Immature natural killer cell (primary cell): ENCODE data around the gene OLA1. TPM values are rescaled to one million over a fixed set of nuclear protein-coding genes. Genes with fewer than 3 reads are reported as not detected.

Experiments used
- DNase-seq, 3 donors: peaks; one replicate each; pipeline ENCODE4 v3.0.0; 2022; ENCODE audit warnings: mixed read lengths in 1 of 3
- H3K27ac Mint-ChIP-seq, 6 donors: one replicate each; pipeline ENCODE4 v1.8.0; 2020; ENCODE audit warnings: mixed read lengths in 6 of 6, mild to moderate bottlenecking in 5 of 6, inconsistent platforms in 4 of 6, moderate library complexity in 3 of 6
- H3K27me3 Mint-ChIP-seq, 3 donors: one replicate each; pipeline ENCODE4 v1.8.0; 2020 to 2021; ENCODE audit warnings: low read depth in 3 of 3, mild to moderate bottlenecking in 3 of 3, mixed read lengths in 3 of 3, moderate library complexity in 3 of 3, inconsistent platforms in 1 of 3
- H3K36me3 Mint-ChIP-seq, 3 donors: one replicate each; pipeline ENCODE4 v1.8.0; 2020; ENCODE audit warnings: mixed read lengths in 3 of 3, inconsistent platforms in 2 of 3, mild to moderate bottlenecking in 2 of 3
- H3K4me1 Mint-ChIP-seq, 2 donors: one replicate each; pipeline ENCODE4 v1.8.0; 2020; ENCODE audit warnings: inconsistent platforms in 2 of 2, mild to moderate bottlenecking in 2 of 2, mixed read lengths in 2 of 2, moderate library complexity in 1 of 2
- H3K4me3 Mint-ChIP-seq, 5 donors: one replicate each; pipeline ENCODE4 v1.8.0; 2020; ENCODE audit warnings: mild to moderate bottlenecking in 5 of 5, mixed read lengths in 5 of 5, inconsistent platforms in 3 of 5, moderate library complexity in 3 of 5
- H3K9me3 Mint-ChIP-seq, 6 donors: one replicate each; pipeline ENCODE4 v1.8.0; 2020; ENCODE audit warnings: mild to moderate bottlenecking in 6 of 6, mixed read lengths in 6 of 6, inconsistent platforms in 4 of 6, moderate library complexity in 3 of 6
- polyA plus RNA-seq, 3 donors: library from polyadenylated mRNA; unstranded; fragments of 300-500 nt; fragmentation: Illumina TruSeq; gene quantifications; one replicate each; pipeline ENCODE4 v1.2.3, GENCODE V29; 2021

Gene OLA1
- polyA plus RNA-seq, 3 donors from 2014 or later = 80.6 to 95.7 (median 84.3) TPM

GRCh38 chr2:174158003-174158402 is 90.3 kb downstream of the OLA1 start:
- H3K36me3 Mint-ChIP-seq = peaks cover 0 to 6% (median 5%) of the 10 kb centered on the region in 3 donors
- H3K9me3 Mint-ChIP-seq = no peaks in the 10 kb centered on the region
- H3K4me1 Mint-ChIP-seq = peaks cover 0 to 1% of the 10 kb centered on the region in 2 donors
- H3K27me3 Mint-ChIP-seq = no peaks in the 10 kb centered on the region
- no peak overlapping the region for H3K4me3 Mint-ChIP-seq
- H3K27ac Mint-ChIP-seq = no peak overlapping the region
- DNase-seq = peak in 2 of 3 donors; percentile 10 to 16

GRCh38 chr2:174157053-174157452 is 91.3 kb downstream of the OLA1 start:
- Mint-ChIP-seq H3K4me1 (peaks cover 3 to 6% of the 10 kb centered on the region in 2 donors), H3K4me3 (no peak overlapping the region), H3K27me3 (no peaks in the 10 kb centered on the region), H3K9me3 (no peaks in the 10 kb centered on the region), H3K36me3 (peaks cover 0 to 5% (median 4%) of the 10 kb centered on the region in 3 donors), H3K27ac (no peak overlapping the region)
- DNase-seq = no peak

GRCh38 chr2:174153757-174154680 is 94.3 kb downstream of the OLA1 start:
- H3K27me3 Mint-ChIP-seq = no peaks in the 10 kb centered on the region
- H3K27ac Mint-ChIP-seq = peak overlapping the region in 1 of 6 donors; percentile 31
- no peak overlapping the region for H3K4me3 Mint-ChIP-seq
- H3K9me3 Mint-ChIP-seq = no peaks in the 10 kb centered on the region
- DNase-seq = no peak
- peaks cover 0 to 5% (median 4%) of the 10 kb centered on the region in 3 donors for H3K36me3 Mint-ChIP-seq
- peaks cover 3 to 8% of the 10 kb centered on the region in 2 donors for H3K4me1 Mint-ChIP-seq

GRCh38 chr2:174149530-174149929 is 98.8 kb downstream of the OLA1 start:
- H3K36me3 Mint-ChIP-seq = no peaks in the 10 kb centered on the region
- peaks cover 0 to 1% (median 0%) of the 10 kb centered on the region in 6 donors for H3K9me3 Mint-ChIP-seq
- H3K27me3 Mint-ChIP-seq = peaks cover 0 to 2% (median 1%) of the 10 kb centered on the region in 3 donors
- H3K4me3 Mint-ChIP-seq = no peak overlapping the region
- no peak overlapping the region for H3K27ac Mint-ChIP-seq
- no peak for DNase-seq
- H3K4me1 Mint-ChIP-seq = peaks cover 8 to 20% of the 10 kb centered on the region in 2 donors

GRCh38 chr2:174148833-174149232 is 99.5 kb downstream of the OLA1 start:
- no peak overlapping the region for H3K27ac Mint-ChIP-seq
- H3K4me1 Mint-ChIP-seq = peaks cover 8 to 20% of the 10 kb centered on the region in 2 donors
- peaks cover 0 to 2% (median 1%) of the 10 kb centered on the region in 3 donors for H3K27me3 Mint-ChIP-seq
- H3K9me3 Mint-ChIP-seq = peaks cover 0 to 1% (median 0%) of the 10 kb centered on the region in 6 donors
- DNase-seq = no peak
- H3K36me3 Mint-ChIP-seq = no peaks in the 10 kb centered on the region
- no peak overlapping the region for H3K4me3 Mint-ChIP-seq

GRCh38 chr2:174145827-174146226 is 102.5 kb downstream of the OLA1 start:
- Mint-ChIP-seq H3K27ac (no peak overlapping the region), H3K4me3 (no peak overlapping the region), H3K9me3 (peaks cover 0 to 1% (median 0%) of the 10 kb centered on the region in 6 donors)

GRCh38 chr2:174142290-174142689 is 106.0 kb downstream of the OLA1 start:
- Mint-ChIP-seq H3K27ac (no peak overlapping the region), H3K9me3 (no peaks in the 10 kb centered on the region), H3K4me1 (peaks cover 0 to 12% of the 10 kb centered on the region in 2 donors), H3K36me3 (peaks cover 4 to 7% (median 7%) of the 10 kb centered on the region in 3 donors), H3K27me3 (peaks cover 0 to 2% (median 0%) of the 10 kb centered on the region in 3 donors), H3K4me3 (no peak overlapping the region)
- no peak for DNase-seq

More at GRCh38 chr2:174145827-174146226, 102.5 kb downstream of the OLA1 start:
- Mint-ChIP-seq H3K4me1 (peaks cover 5 to 21% of the 10 kb centered on the region in 2 donors), H3K27me3 (peaks cover 0 to 2% (median 1%) of the 10 kb centered on the region in 3 donors), H3K36me3 (peaks cover 0 to 3% (median 0%) of the 10 kb centered on the region in 3 donors)
- no peak for DNase-seq

GRCh38 chr2:174138161-174138560 is 110.2 kb downstream of the OLA1 start:
- Mint-ChIP-seq H3K4me1 (peaks cover 0 to under 1% of the 10 kb centered on the region in 2 donors), H3K9me3 (no peaks in the 10 kb centered on the region), H3K27me3 (no peaks in the 10 kb centered on the region), H3K27ac (no peak overlapping the region), H3K36me3 (peaks cover 14 to 20% (median 14%) of the 10 kb centered on the region in 3 donors), H3K4me3 (no peak overlapping the region)
- DNase-seq = no peak

- DNase-seq = no peak
- Mint-ChIP-seq H3K9me3 (no peaks in the 10 kb centered on the region), H3K36me3 (peaks cover 11 to 20% (median 14%) of the 10 kb centered on the region in 3 donors), H3K27me3 (no peaks in the 10 kb centered on the region), H3K27ac (no peak overlapping the region), H3K4me1 (no peaks in the 10 kb centered on the region), H3K4me3 (no peak overlapping the region)
These were observed 112.4 kb downstream of the OLA1 start for GRCh38 chr2:174135981-174136380.

- peaks cover 0 to 2% (median 0%) of the 10 kb centered on the region in 3 donors for H3K27me3 Mint-ChIP-seq
- no peak overlapping the region for H3K4me3 Mint-ChIP-seq
- no peak for DNase-seq
- peaks cover 4 to 11% (median 7%) of the 10 kb centered on the region in 3 donors for H3K36me3 Mint-ChIP-seq
- no peaks in the 10 kb centered on the region for H3K4me1 Mint-ChIP-seq
- H3K9me3 Mint-ChIP-seq = no peaks in the 10 kb centered on the region
- H3K27ac Mint-ChIP-seq = no peak overlapping the region
These were observed 123.2 kb downstream of the OLA1 start for GRCh38 chr2:174125090-174125489.

GRCh38 chr2:174124181-174124580 is 124.2 kb downstream of the OLA1 start:
- DNase-seq = no peak
- Mint-ChIP-seq H3K27ac (no peak overlapping the region), H3K4me3 (no peak overlapping the region), H3K9me3 (no peaks in the 10 kb centered on the region), H3K36me3 (peaks cover 4 to 11% (median 7%) of the 10 kb centered on the region in 3 donors), H3K4me1 (no peaks in the 10 kb centered on the region), H3K27me3 (peaks cover 0 to 2% (median 0%) of the 10 kb centered on the region in 3 donors)

- Mint-ChIP-seq H3K27me3 (no peaks in the 10 kb centered on the region), H3K4me3 (no peak overlapping the region), H3K36me3 (peaks cover 7 to 15% (median 11%) of the 10 kb centered on the region in 3 donors), H3K4me1 (no peaks in the 10 kb centered on the region), H3K9me3 (no peaks in the 10 kb centered on the region), H3K27ac (no peak overlapping the region)
- DNase-seq = no peak
These were observed 126.1 kb downstream of the OLA1 start for GRCh38 chr2:174122185-174122584.

- no peaks in the 10 kb centered on the region for H3K9me3 Mint-ChIP-seq
- no peaks in the 10 kb centered on the region for H3K4me1 Mint-ChIP-seq
- DNase-seq = no peak
- H3K4me3 Mint-ChIP-seq = no peak overlapping the region
- H3K27ac Mint-ChIP-seq = no peak overlapping the region
- H3K27me3 Mint-ChIP-seq = no peaks in the 10 kb centered on the region
- H3K36me3 Mint-ChIP-seq = peaks cover 7 to 15% (median 11%) of the 10 kb centered on the region in 3 donors
These were observed 126.7 kb downstream of the OLA1 start for GRCh38 chr2:174121612-174122011.

GRCh38 chr2:174121175-174121574 is 127.2 kb downstream of the OLA1 start:
- Mint-ChIP-seq H3K4me3 (no peak overlapping the region), H3K27me3 (no peaks in the 10 kb centered on the region), H3K27ac (no peak overlapping the region), H3K4me1 (no peaks in the 10 kb centered on the region), H3K9me3 (no peaks in the 10 kb centered on the region), H3K36me3 (peaks cover 7 to 15% (median 11%) of the 10 kb centered on the region in 3 donors)
- DNase-seq = no peak
